Measurements from ENCODE around the gene CNTRL.

DNA sequence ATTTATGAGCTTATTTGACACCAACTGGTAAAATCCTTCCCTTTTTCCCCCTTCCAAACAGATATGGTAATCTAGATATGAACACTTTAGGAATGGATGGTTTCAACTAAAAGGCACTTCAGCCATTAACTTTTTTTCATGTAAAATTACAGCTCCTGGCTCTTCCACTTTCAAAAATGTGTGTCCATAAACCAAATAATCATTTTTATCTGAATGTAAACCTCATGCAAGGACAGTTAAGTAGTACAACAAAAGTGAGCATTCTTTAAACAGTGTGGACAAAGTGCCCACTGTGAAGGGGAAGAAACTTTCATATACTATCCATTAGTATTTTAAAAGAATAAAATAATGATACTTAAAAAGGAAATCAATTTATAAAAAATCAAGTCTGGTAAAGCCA is 109.7 kb downstream of the CNTRL start:
- TF ChIP-seq, protein P1, sequence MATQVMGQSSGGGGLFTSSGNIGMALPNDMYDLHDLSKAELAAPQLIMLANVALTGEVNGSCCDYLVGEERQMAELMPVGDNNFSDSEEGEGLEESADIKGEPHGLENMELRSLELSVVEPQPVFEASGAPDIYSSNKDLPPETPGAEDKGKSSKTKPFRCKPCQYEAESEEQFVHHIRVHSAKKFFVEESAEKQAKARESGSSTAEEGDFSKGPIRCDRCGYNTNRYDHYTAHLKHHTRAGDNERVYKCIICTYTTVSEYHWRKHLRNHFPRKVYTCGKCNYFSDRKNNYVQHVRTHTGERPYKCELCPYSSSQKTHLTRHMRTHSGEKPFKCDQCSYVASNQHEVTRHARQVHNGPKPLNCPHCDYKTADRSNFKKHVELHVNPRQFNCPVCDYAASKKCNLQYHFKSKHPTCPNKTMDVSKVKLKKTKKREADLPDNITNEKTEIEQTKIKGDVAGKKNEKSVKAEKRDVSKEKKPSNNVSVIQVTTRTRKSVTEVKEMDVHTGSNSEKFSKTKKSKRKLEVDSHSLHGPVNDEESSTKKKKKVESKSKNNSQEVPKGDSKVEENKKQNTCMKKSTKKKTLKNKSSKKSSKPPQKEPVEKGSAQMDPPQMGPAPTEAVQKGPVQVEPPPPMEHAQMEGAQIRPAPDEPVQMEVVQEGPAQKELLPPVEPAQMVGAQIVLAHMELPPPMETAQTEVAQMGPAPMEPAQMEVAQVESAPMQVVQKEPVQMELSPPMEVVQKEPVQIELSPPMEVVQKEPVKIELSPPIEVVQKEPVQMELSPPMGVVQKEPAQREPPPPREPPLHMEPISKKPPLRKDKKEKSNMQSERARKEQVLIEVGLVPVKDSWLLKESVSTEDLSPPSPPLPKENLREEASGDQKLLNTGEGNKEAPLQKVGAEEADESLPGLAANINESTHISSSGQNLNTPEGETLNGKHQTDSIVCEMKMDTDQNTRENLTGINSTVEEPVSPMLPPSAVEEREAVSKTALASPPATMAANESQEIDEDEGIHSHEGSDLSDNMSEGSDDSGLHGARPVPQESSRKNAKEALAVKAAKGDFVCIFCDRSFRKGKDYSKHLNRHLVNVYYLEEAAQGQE (IDR thresholded peaks at IDR 0.05; ENCODE audit: insufficient read depth in 1 of 2, low read depth in 2 of 2, low read length in 2 of 2): no peak
- no peak for TF ChIP-seq TAF1 (IDR thresholded peaks at IDR 0.05; ENCODE audit: borderline replicate concordance, insufficient read depth, low read length)
